Measurements from ENCODE around the gene VAT1L.

- TF ChIP-seq JUND (IDR thresholded peaks at IDR 0.05) (no peak), REST (IDR thresholded peaks at IDR 0.05) (no peak), CTCF (IDR thresholded peaks at IDR 0.05; ENCODE audit: low read depth, low read length, missing input control) (no peak), ATF3 (IDR thresholded peaks at IDR 0.05) (no peak), TAF1 (conservative IDR thresholded peaks at IDR 0.05) (no peak), MAX (IDR thresholded peaks at IDR 0.05) (no peak), RAD21 (IDR thresholded peaks at IDR 0.05) (no peak), SP1 (IDR thresholded peaks at IDR 0.05) (no peak), EGR1 (IDR thresholded peaks at IDR 0.05; ENCODE audit: low read depth in 2 of 2) (no peak), RXRA (IDR thresholded peaks at IDR 0.05) (no peak), GABPA (IDR thresholded peaks at IDR 0.05 in 1 of 2, conservative IDR thresholded peaks at IDR 0.05 in 1 of 2) (no peak), YY1 (IDR thresholded peaks at IDR 0.05) (no peak), FOXA1 (IDR thresholded peaks at IDR 0.05) (no peak)
These were observed 36.8 kb downstream of the VAT1L start for GRCh38 chr16:77825196-77825595.
